Prostate gland (tissue), 2 donors: ENCODE measurements around the gene LMX1B. TPM values are rescaled to one million over a fixed set of nuclear protein-coding genes. Genes with fewer than 3 reads are reported as not detected.

Source experiments
- DNase-seq: peaks from one replicate; pipeline ENCODE4 v3.0.0-alpha.2; 2019; ENCODE audit warnings: low spot score
- H3K27ac ChIP-seq, 2 donors: fragments of 200-600 bp; sonication (generic); 2 replicates each; pipeline ENCODE4 v1.5.1; 2017 to 2019
- H3K27me3 ChIP-seq: fragments of 200-600 bp; sonication (generic); replicated peaks from 2 replicates; pipeline ENCODE4 v1.5.1; 2019; ENCODE audit not compliant: insufficient read depth
- H3K36me3 ChIP-seq, 2 donors: fragments of 200-600 bp; sonication (generic); 1 replicate in 1 of 2; 2 replicates in 1 of 2; pipeline versions ENCODE4 v1.5.1 to v1.8.1; 2017 to 2019
- H3K4me1 ChIP-seq: fragments of 200-600 bp; sonication (generic); replicated peaks from 2 replicates; pipeline ENCODE4 v1.5.1; 2019
- H3K4me3 ChIP-seq, 2 donors: fragments of 200-600 bp; sonication (generic); 2 replicates each; pipeline ENCODE4 v1.5.1; 2017 to 2019
- H3K9me3 ChIP-seq: fragments of 200-600 bp; sonication (generic); 2 replicates; pipeline ENCODE4 v1.5.1; 2017
- POLR2A ChIP-seq: fragments of 450-650 bp; IDR thresholded peaks from one replicate; pipeline ENCODE4 v1.6.1; 2016; ENCODE audit warnings: antibody characterized with exemption, mild to moderate bottlenecking
- POLR2AphosphoS5 ChIP-seq: sonication (generic); formaldehyde crosslinking; IDR thresholded peaks from one replicate; pipeline ENCODE4 v1.6.1; 2017; ENCODE audit warnings: antibody characterized with exemption
- WGBS: methylation state at CpG from one replicate; pipeline ENCODE4 v1.1.5; 2018; 5-methylcytosine and 5-hydroxymethylcytosine counted together
- intact Hi-C: fragments of 100-400 bp; cut with DNase I; formaldehyde crosslinking; loops from one replicate; pipeline ENCODE4 v1.14.2; 2022
- total RNA-seq, 2 donors: library from RNA; depleted of rRNA; stranded (reverse); fragments of >200 nt; gene quantifications; one replicate each; pipeline ENCODE4 v1.1.0, GENCODE V29; 2016
- TF ChIP-seq, protein P1 (sequence below), 4 experiments: fragments of 200-600 bp in 2 of 4; fragments of 450-650 bp in 2 of 4; sonication (generic) in 2 of 4; IDR thresholded peaks; 1 replicate in 3 of 4; 2 replicates in 1 of 4; pipeline ENCODE4 v1.5.1; 2016 to 2019; ENCODE audit warnings: antibody characterized with exemption in 4 of 4, mild to moderate bottlenecking in 2 of 4, moderate library complexity in 2 of 4

The LMX1B gene
- total RNA-seq, 2 donors from 2014 or later, result 0.18 to 2.1 TPM

DNA sequence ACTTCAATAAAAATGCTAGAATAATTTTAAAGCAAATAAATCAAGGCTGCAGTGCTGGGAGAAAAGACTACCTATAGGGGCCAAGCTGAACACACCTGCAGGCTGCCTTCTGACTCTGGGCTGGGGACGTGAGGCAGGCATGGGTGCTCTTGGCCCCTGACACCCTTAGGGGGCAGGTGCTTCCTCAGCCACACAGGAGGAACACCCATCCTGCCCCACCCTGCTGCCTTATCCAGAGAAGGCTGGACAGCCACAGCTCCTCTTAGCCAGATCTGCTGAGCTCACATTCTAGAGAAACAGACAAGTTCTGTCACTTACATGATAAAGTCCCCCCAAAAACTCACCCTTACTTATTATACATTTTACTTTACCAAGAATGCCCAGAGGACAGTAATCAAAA, 6.6 kb upstream of the LMX1B start:
- TF ChIP-seq POLR2AphosphoS5, result no peak
- TF ChIP-seq POLR2A, result no peak
- TF ChIP-seq, protein P1, sequence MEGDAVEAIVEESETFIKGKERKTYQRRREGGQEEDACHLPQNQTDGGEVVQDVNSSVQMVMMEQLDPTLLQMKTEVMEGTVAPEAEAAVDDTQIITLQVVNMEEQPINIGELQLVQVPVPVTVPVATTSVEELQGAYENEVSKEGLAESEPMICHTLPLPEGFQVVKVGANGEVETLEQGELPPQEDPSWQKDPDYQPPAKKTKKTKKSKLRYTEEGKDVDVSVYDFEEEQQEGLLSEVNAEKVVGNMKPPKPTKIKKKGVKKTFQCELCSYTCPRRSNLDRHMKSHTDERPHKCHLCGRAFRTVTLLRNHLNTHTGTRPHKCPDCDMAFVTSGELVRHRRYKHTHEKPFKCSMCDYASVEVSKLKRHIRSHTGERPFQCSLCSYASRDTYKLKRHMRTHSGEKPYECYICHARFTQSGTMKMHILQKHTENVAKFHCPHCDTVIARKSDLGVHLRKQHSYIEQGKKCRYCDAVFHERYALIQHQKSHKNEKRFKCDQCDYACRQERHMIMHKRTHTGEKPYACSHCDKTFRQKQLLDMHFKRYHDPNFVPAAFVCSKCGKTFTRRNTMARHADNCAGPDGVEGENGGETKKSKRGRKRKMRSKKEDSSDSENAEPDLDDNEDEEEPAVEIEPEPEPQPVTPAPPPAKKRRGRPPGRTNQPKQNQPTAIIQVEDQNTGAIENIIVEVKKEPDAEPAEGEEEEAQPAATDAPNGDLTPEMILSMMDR (IDR thresholded peaks at IDR 0.05), result no peak
- peaks cover 17% of the 10 kb centered on the region for H3K27me3 ChIP-seq
- 43% methylated on average over 1 of the region's 1 CpG for WGBS
- H3K9me3 ChIP-seq, result no peaks in the 10 kb centered on the region
- no peaks in the 10 kb centered on the region for H3K36me3 ChIP-seq
- H3K4me3 ChIP-seq, result no peak overlapping the region
- intact Hi-C loops, result no loop called here
- DNase-seq, result no peak
- no peak overlapping the region for H3K27ac ChIP-seq
- H3K4me1 ChIP-seq, result peaks cover 3% of the 10 kb centered on the region

DNA sequence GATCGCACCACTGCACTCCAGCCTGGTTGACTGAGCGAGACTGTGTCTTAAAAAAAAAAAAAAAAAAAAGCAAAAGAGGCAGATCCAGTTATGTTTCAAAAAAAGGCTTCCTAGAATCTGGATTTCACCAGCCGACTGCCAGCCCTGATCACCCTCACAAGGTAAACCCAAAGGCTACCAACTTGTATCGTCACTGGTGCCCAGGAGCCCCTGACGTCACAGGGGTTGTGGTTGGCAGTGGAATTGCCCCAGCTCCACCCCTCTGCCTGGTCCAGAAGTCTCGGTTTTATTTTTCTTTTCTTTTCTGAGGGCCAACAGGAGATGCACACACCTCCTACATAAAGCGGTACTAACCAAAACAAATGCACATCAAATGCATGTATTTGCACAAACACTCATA, 6.0 kb upstream of the LMX1B start:
- Histone ChIP-seq H3K4me3 (no peak overlapping the region), H3K27ac (no peak overlapping the region), H3K4me1 (peaks cover 3% of the 10 kb centered on the region), H3K9me3 (no peaks in the 10 kb centered on the region), H3K27me3 (peaks cover 23% of the 10 kb centered on the region), H3K36me3 (no peaks in the 10 kb centered on the region)
- intact Hi-C loops, result no loop called here
- WGBS, result 33% methylated on average over 7 of the region's 7 CpGs
- TF ChIP-seq POLR2AphosphoS5, result no peak
- TF ChIP-seq, protein P1 (IDR thresholded peaks at IDR 0.05), result no peak
- no peak for TF ChIP-seq POLR2A
- DNase-seq, result no peak

DNA sequence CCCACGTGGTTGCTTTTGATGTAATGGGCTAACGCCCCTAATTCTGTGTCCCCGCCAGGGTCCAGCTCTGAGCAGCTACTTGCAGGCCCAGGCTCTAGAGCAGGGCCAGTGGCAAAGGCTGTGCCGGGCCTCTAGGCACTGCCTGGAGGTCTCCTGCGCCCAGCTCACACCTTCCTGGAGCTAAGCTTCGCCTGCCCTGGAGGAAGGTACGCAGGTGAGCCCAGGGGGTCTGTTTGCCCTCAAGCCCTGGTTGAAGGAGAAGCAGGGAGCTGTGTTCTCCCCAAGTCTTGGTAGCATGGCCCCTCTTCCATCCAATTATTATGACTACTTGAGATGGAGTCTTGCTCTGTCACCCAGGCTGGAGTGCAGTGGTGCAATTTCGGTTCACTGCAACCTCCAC, 5.2 kb upstream of the LMX1B start:
- Histone ChIP-seq H3K27ac (no peak overlapping the region), H3K9me3 (no peaks in the 10 kb centered on the region), H3K4me3 (no peak overlapping the region), H3K4me1 (peaks cover 3% of the 10 kb centered on the region), H3K36me3 (no peaks in the 10 kb centered on the region), H3K27me3 (peaks cover 30% of the 10 kb centered on the region)
- no peak for DNase-seq
- intact Hi-C loops, result no loop called here
- TF ChIP-seq POLR2A (no peak), POLR2AphosphoS5 (no peak)
- TF ChIP-seq, protein P1 (IDR thresholded peaks at IDR 0.05), result no peak
- 83% methylated on average over 8 of the region's 8 CpGs for WGBS

DNA sequence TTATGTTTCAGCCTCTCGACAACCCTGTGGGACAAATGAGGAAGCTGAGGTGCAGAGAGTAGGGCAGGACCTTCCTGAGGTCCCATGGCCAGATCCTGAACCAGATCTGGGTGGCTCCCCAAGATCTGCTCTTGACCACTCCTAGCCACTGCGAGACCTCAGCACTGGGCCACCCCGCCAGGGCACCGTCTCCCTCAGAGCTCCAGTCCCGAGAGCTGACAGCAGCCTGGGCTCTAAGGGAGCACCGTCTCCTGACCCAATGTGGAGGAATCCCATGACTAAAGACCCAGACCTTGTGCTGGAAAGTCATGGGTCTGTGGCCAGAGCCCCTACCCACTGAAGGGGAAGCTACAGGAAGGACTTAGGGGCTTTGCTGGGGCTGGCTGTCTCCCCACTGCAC, 4.5 kb upstream of the LMX1B start:
- no peak overlapping the region for H3K27ac ChIP-seq
- no peak for TF ChIP-seq POLR2AphosphoS5
- TF ChIP-seq POLR2A, result no peak
- TF ChIP-seq, protein P1 (IDR thresholded peaks at IDR 0.05), result no peak
- peaks cover 3% of the 10 kb centered on the region for H3K4me1 ChIP-seq
- no peak overlapping the region for H3K4me3 ChIP-seq
- H3K9me3 ChIP-seq, result no peaks in the 10 kb centered on the region
- DNase-seq, result no peak
- H3K36me3 ChIP-seq, result no peaks in the 10 kb centered on the region
- 98% methylated on average over 6 of the region's 6 CpGs for WGBS
- intact Hi-C loops, result no loop called here
- H3K27me3 ChIP-seq, result peaks cover 30% of the 10 kb centered on the region

DNA sequence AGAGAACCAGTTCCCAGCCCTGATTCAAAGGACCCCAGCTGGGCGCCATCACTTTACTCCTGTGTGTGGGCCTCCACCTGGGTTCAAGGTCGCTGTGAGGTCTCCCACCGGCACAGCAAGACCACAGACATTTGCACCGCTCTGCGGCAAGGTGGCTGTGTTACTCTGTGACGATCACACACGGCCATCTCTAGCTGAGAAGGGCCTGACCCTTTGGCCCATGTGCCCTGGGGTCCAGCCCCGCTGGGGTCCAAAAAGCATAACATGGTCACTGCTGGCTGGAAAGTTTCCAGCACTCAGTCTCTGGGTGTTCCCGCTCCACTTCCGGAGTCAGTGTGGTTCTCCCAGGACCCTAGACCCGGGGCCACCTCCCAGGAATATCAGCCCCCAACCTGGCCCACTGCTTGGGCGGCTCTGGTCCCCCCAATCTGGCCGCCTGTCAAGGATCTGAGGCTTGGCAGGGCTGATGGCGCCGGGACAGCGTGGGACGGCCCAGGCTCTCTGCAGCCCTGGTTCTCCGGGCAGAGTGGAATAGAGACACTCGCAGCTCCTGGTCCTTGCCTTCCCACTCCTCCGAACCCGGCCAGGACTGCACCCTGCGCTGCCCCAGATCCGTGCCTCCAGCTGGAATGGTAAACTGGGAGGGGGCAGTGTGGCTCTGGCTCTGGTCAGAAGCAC, 3.9 kb upstream of the LMX1B start:
- Histone ChIP-seq H3K27ac (no peak overlapping the region), H3K36me3 (no peaks in the 10 kb centered on the region), H3K4me3 (no peak overlapping the region), H3K4me1 (peaks cover 3% of the 10 kb centered on the region), H3K9me3 (no peaks in the 10 kb centered on the region), H3K27me3 (peaks cover 30% of the 10 kb centered on the region)
- no peak for DNase-seq
- intact Hi-C loops, result loop anchor here (10.0 kb wide), 2 partner anchors 105 to 175 kb away; no protein-coding TSS in a partner anchor
- no peak for TF ChIP-seq POLR2AphosphoS5
- no peak for TF ChIP-seq POLR2A
- TF ChIP-seq, protein P1 (IDR thresholded peaks at IDR 0.05), result no peak
- 33% methylated on average over 22 of the region's 23 CpGs for WGBS
